HepG2 (cell line): ENCODE data around the gene ZDHHC14. TPM values are rescaled to one million over a fixed set of nuclear protein-coding genes. Genes with fewer than 3 reads are reported as not detected.

Experiments
- ATAC-seq: fragments of 200-7000 bp; cut with Tn5 transposase; 3 replicates; pipeline ENCODE4 v1.9.1; 2020; ENCODE audit warnings: mild to moderate bottlenecking, moderate library complexity
- BruUV-seq: library from RNA; stranded (reverse); fragments of 400-500 nt; replicated peaks from 2 replicates; lab custom pipeline; 2021; lab: Mats Ljungman, UMichigan
- CTCF ChIA-PET: fragments of 300-600 bp; formaldehyde crosslinking; extraction: SDS; loops from one replicate; lab custom pipeline; 2021; ENCODE audit warnings: low total read pairs, inconsistent platforms, low intra/inter-chr PET ratio; lab: Yijun Ruan, JAX
- POLR2A ChIA-PET: fragments of 350-600 bp; sonication (Branson Sonifier 250); formaldehyde crosslinking; loops from one replicate; lab custom pipeline; 2020; ENCODE audit warnings: antibody characterized with exemption, inconsistent platforms; lab: Yijun Ruan, JAX
- DNase-seq: peaks from one replicate; pipeline ENCODE4 v3.0.0-alpha.2; 2015; ENCODE audit warnings: low spot score
- FAIRE-seq: peaks from 3 replicates; lab custom pipeline; 2011; peaks lifted over from hg19 to GRCh38; lab: Jason Lieb, UNC
- H2AFZ ChIP-seq: one replicate; pipeline ENCODE4 v1.6.1; 2011; ENCODE audit warnings: low read length, inconsistent platforms
- H3K27ac ChIP-seq: fragments of 300-600 bp; 3 replicates; pipeline ENCODE4 v1.8.0; 2011; ENCODE audit warnings: mixed run types, mild to moderate bottlenecking, mixed read lengths, low read length, inconsistent platforms; ENCODE audit not compliant: insufficient read depth; ENCODE audit errors: extremely low read length
- H3K27me3 ChIP-seq, 2 experiments: fragments of 200-600 bp in 1 of 2; 2 replicates in 1 of 2; 3 replicates in 1 of 2; pipeline versions ENCODE4 v1.6.0 to v1.8.0; 2011; ENCODE audit warnings: low read length in 2 of 2, mild to moderate bottlenecking in 2 of 2, moderate library complexity in 2 of 2, inconsistent platforms in 1 of 2; ENCODE audit not compliant: insufficient read depth in 2 of 2, control insufficient read depth in 1 of 2
- H3K36me3 ChIP-seq, 2 experiments: fragments of 200-600 bp in 1 of 2; replicated peaks in 1 of 2; 2 replicates in 1 of 2; 3 replicates in 1 of 2; pipeline versions ENCODE4 v1.5.1 to v1.8.0; 2011; ENCODE audit warnings: low read length in 2 of 2, inconsistent platforms in 1 of 2; ENCODE audit not compliant: insufficient read depth in 2 of 2, control insufficient read depth in 1 of 2
- H3K4me1 ChIP-seq: 2 replicates; pipeline ENCODE4 v1.5.1; 2012; ENCODE audit warnings: low read length, inconsistent platforms; ENCODE audit not compliant: insufficient read depth
- H3K4me2 ChIP-seq: 2 replicates; pipeline ENCODE4 v1.6.0; 2011; ENCODE audit warnings: low read depth, low read length, inconsistent platforms
- H3K4me3 ChIP-seq, 3 experiments: fragments of 200-600 bp in 1 of 3; sonication (generic), shearing (Covaris generic) in 1 of 3; replicated peaks in 1 of 3; 2 replicates each; pipeline ENCODE4 v1.5.1; 2011 to 2016; ENCODE audit warnings: low read length in 3 of 3, inconsistent platforms in 2 of 3, low read depth in 2 of 3, mild to moderate bottlenecking in 2 of 3, control low read depth in 1 of 3, mixed read lengths in 1 of 3; ENCODE audit not compliant: insufficient read depth in 1 of 3
- H3K79me2 ChIP-seq: one replicate; pipeline ENCODE4 v1.6.1; 2011; ENCODE audit warnings: low read length, inconsistent platforms; ENCODE audit not compliant: insufficient read depth
- H3K9ac ChIP-seq: 2 replicates; pipeline ENCODE4 v1.6.0; 2011; ENCODE audit warnings: mild to moderate bottlenecking, low read depth, low read length, inconsistent platforms; ENCODE audit not compliant: insufficient read depth
- H3K9me3 ChIP-seq: 2 replicates; pipeline ENCODE4 v1.5.1; 2012; ENCODE audit warnings: mild to moderate bottlenecking, low read length
- H4K20me1 ChIP-seq: 2 replicates; pipeline ENCODE4 v1.6.0; 2011; ENCODE audit warnings: inconsistent platforms, mild to moderate bottlenecking, low read length, moderate library complexity; ENCODE audit not compliant: insufficient read depth
- FLYWCH1 ChIP-seq: sonication (generic); formaldehyde crosslinking; IDR thresholded peaks from 2 replicates; pipeline ENCODE4 v1.8.1; 2023; ENCODE audit warnings: mild to moderate bottlenecking, missing genetic modification reagents
- HNF4G ChIP-seq, 2 experiments: sonication (generic) in 1 of 2; formaldehyde crosslinking in 1 of 2; IDR thresholded peaks; 2 replicates each; pipeline versions ENCODE4 v1.4.0 to v1.6.1; 2011 to 2020; ENCODE audit warnings: borderline replicate concordance in 2 of 2, low read depth in 2 of 2, mild to moderate bottlenecking in 2 of 2, low read length in 1 of 2, missing genetic modification reagents in 1 of 2, moderate library complexity in 1 of 2
- MYC ChIP-seq: sonication (generic); formaldehyde crosslinking; IDR thresholded peaks from 2 replicates; pipeline ENCODE4 v1.9.0; 2021; ENCODE audit warnings: missing genetic modification reagents, borderline replicate concordance
- POLR2AphosphoS5 ChIP-seq: IDR thresholded peaks from 2 replicates; pipeline ENCODE4 v1.6.1; 2012; ENCODE audit warnings: low read depth, low read length
- SIN3B ChIP-seq: fragments of 150-350 bp; IDR thresholded peaks from 2 replicates; pipeline ENCODE4 v1.6.1; 2014; ENCODE audit warnings: low read length
- SUZ12 ChIP-seq: fragments of 150-350 bp; IDR thresholded peaks from 2 replicates; pipeline ENCODE4 v1.6.1; 2014; ENCODE audit warnings: low read depth, low read length
- TARDBP ChIP-seq: sonication (generic); formaldehyde crosslinking; IDR thresholded peaks from 2 replicates; pipeline ENCODE4 v1.8.0; 2022; ENCODE audit warnings: mild to moderate bottlenecking, missing genetic modification reagents
- THAP8 ChIP-seq: sonication (generic); formaldehyde crosslinking; IDR thresholded peaks from 2 replicates; pipeline ENCODE4 v1.5.1; 2020; ENCODE audit warnings: missing genetic modification reagents, mild to moderate bottlenecking, borderline replicate concordance
- ZMYM3 ChIP-seq: sonication (generic); formaldehyde crosslinking; IDR thresholded peaks from 2 replicates; pipeline ENCODE4 v1.5.1; 2020; ENCODE audit warnings: mild to moderate bottlenecking, missing genetic modification reagents
- ZNF232 ChIP-seq: sonication (generic); formaldehyde crosslinking; IDR thresholded peaks from 2 replicates; pipeline ENCODE4 v1.4.0; 2020; ENCODE audit warnings: missing genetic modification reagents, borderline replicate concordance
- ZNF629 ChIP-seq: sonication (generic); formaldehyde crosslinking; conservative IDR thresholded peaks from 2 replicates; pipeline ENCODE4 v1.5.0; 2020; ENCODE audit warnings: missing genetic modification reagents
- ZSCAN21 ChIP-seq: sonication (generic); formaldehyde crosslinking; IDR thresholded peaks from 2 replicates; pipeline ENCODE4 v1.8.0; 2022; ENCODE audit warnings: mild to moderate bottlenecking, missing genetic modification reagents, moderate library complexity, borderline replicate concordance
- WGBS: methylation state at CpG from one replicate; pipeline ENCODE4 v1.1.6; 2017; ENCODE audit warnings: low lambda C conversion rate; 5-methylcytosine and 5-hydroxymethylcytosine counted together
- in situ Hi-C: cut with HindIII; loops from 2 replicates; pipeline ENCODE4 v1.10.0; 2017; ENCODE audit warnings: low pct_unique_long_range_greater_than_20kb; ENCODE audit not compliant: extremely low pct_ligation_motif_present
- intact Hi-C: fragments of 100-400 bp; cut with micrococcal nuclease; formaldehyde crosslinking; loops from one replicate; pipeline ENCODE4 v1.10.0; 2022; ENCODE audit not compliant: unreplicated experiment
- polyA plus RNA-seq, 8 experiments: library from polyadenylated mRNA; depleted of rRNA in 3 of 8; stranded (reverse) in 7 of 8; unstranded in 1 of 8; fragments of >200 nt; fragmentation: Illumina TruSeq in 4 of 8; extraction: Trizol in 4 of 8; gene quantifications; 2 replicates each; pipeline versions ENCODE4 v1.2.1 to v1.2.3, GENCODE V29; 2011 to 2016; ENCODE audit warnings: low read depth in 4 of 8, missing spikeins in 1 of 8, mixed read lengths in 1 of 8; ENCODE audit not compliant: insufficient read depth in 1 of 8
- total RNA-seq, 5 experiments: library from RNA; depleted of rRNA; stranded (reverse); fragments of >200 nt; fragmentation: Illumina TruSeq; extraction: Trizol; gene quantifications; 2 replicates each; pipeline ENCODE4 v1.2.3, GENCODE V29; 2016; ENCODE audit warnings: low read depth in 1 of 5
- TF ChIP-seq, protein P1 (sequence below): sonication (generic); formaldehyde crosslinking; IDR thresholded peaks from 2 replicates; pipeline ENCODE4 v1.8.1; 2023; ENCODE audit warnings: mild to moderate bottlenecking, missing genetic modification reagents, borderline replicate concordance

Gene ZDHHC14
- total and polyA plus RNA-seq, 2 of the 13 experiments (the other 11 are each of a cell fraction or from before 2014, with no cell fraction given) = 3.7 to 9.5 TPM

GRCh38 chr6:157712585-157713295 is 331.8 kb downstream of the ZDHHC14 start:
- ATAC-seq (no peak), FAIRE-seq (no peak), DNase-seq (no peak)
- WGBS = 51% methylated on average over 8 of the region's 8 CpGs
- intact Hi-C loops = no loop called here
- Histone ChIP-seq H3K9me3 (no peaks in the 10 kb centered on the region), H3K9ac (no peak overlapping the region), H3K79me2 (no peaks in the 10 kb centered on the region), H3K36me3 (no peaks in the 10 kb centered on the region), H3K4me3 (no peak overlapping the region), H3K4me1 (peaks cover 37% of the 10 kb centered on the region), H3K27ac (no peak overlapping the region), H2AFZ (no peak overlapping the region), H3K27me3 (peaks cover 4 to 53% of the 10 kb centered on the region in 2 experiments; a peak in 3 of 5 replicates), H3K4me2 (no peak overlapping the region), H4K20me1 (no peaks in the 10 kb centered on the region)
- TF ChIP-seq ZMYM3 (CRISPR knock-in tag) = 0 out of 2 replicates have a peak, but pooled peaks have one; percentile 14
- TF ChIP-seq FLYWCH1 (CRISPR knock-in tag) = no peak
- TF ChIP-seq SUZ12 = no peak
- no peak for TF ChIP-seq THAP8 (CRISPR knock-in tag)
- no peak for TF ChIP-seq POLR2AphosphoS5
- no peak for TF ChIP-seq SIN3B
- no peak for TF ChIP-seq MYC (CRISPR knock-in tag)
- TF ChIP-seq HNF4G (IDR thresholded peaks at IDR 0.05; ENCODE audit: borderline replicate concordance, low read depth, low read length) = no peak
- no peak for TF ChIP-seq HNF4G (CRISPR knock-in tag; IDR thresholded peaks at IDR 0.05; ENCODE audit: borderline replicate concordance, low read depth)
- no peak for TF ChIP-seq ZNF232 (CRISPR knock-in tag)
- no peak for TF ChIP-seq ZSCAN21 (CRISPR knock-in tag)
- TF ChIP-seq, protein P1, sequence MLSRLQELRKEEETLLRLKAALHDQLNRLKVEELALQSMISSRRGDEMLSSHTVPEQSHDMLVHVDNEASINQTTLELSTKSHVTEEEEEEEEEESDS (CRISPR knock-in tag) = no peak
- no peak for TF ChIP-seq TARDBP
- TF ChIP-seq ZNF629 (CRISPR knock-in tag) = peak; percentile 86
- no TSS peak for BruUV-seq
- CTCF ChIA-PET = no interaction called here
- in situ Hi-C loops = no loop called here
- POLR2A ChIA-PET = interaction anchor here (1.5 kb wide), 1 partner anchor 15 kb away, joined by 6 read pairs; no protein-coding TSS in a partner anchor
